Gastrocnemius medialis (tissue), 4 donors: ENCODE measurements around the gene MAT1A.

ENCODE experiments used
- POLR2A ChIP-seq, 2 donors: fragments of 450-650 bp; IDR thresholded peaks; one replicate each; pipeline ENCODE4 v1.6.1; 2017; ENCODE audit warnings: antibody characterized with exemption in 2 of 2, mild to moderate bottlenecking in 2 of 2, moderate library complexity in 2 of 2
- TF ChIP-seq, protein P1 (sequence below), 5 experiments: fragments of 450-650 bp in 3 of 5; fragments of 200-600 bp in 2 of 5; sonication (generic) in 2 of 5; IDR thresholded peaks in 4 of 5; conservative IDR thresholded peaks in 1 of 5; 1 replicate in 4 of 5; 2 replicates in 1 of 5; pipeline ENCODE4 v1.5.1; 2016 to 2019; ENCODE audit warnings: antibody characterized with exemption in 5 of 5, mild to moderate bottlenecking in 3 of 5, moderate library complexity in 3 of 5

DNA sequence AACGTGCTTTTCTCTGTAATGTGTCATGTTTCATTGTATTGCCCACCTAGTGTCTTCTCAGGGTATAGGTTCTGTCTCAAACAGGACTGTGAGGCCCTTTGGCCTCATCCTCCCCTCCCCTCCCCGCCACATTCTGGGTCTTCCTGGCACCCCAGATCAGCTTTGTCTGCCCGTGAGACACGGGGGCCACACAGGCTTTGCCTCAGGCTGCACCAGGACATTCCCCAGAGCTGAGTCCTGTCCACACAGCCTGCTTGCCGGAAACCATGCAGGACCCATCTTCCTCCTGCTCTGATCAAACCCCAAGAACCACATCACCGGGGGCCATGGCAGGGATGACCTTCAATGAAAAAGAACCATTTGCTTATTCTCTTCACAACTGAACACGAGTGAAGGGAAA, 18.6 kb downstream of the MAT1A start:
- TF ChIP-seq, protein P1, sequence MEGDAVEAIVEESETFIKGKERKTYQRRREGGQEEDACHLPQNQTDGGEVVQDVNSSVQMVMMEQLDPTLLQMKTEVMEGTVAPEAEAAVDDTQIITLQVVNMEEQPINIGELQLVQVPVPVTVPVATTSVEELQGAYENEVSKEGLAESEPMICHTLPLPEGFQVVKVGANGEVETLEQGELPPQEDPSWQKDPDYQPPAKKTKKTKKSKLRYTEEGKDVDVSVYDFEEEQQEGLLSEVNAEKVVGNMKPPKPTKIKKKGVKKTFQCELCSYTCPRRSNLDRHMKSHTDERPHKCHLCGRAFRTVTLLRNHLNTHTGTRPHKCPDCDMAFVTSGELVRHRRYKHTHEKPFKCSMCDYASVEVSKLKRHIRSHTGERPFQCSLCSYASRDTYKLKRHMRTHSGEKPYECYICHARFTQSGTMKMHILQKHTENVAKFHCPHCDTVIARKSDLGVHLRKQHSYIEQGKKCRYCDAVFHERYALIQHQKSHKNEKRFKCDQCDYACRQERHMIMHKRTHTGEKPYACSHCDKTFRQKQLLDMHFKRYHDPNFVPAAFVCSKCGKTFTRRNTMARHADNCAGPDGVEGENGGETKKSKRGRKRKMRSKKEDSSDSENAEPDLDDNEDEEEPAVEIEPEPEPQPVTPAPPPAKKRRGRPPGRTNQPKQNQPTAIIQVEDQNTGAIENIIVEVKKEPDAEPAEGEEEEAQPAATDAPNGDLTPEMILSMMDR (IDR thresholded peaks at IDR 0.05 in 4 of 5, conservative IDR thresholded peaks at IDR 0.05 in 1 of 5) = no peak
- no peak for TF ChIP-seq POLR2A (IDR thresholded peaks at IDR 0.05)
